Loucy (cell line): Measurements from ENCODE around the gene TLR9.

Source experiments
- H2AFZ ChIP-seq: fragments of 200-600 bp; sonication (generic); 2 replicates; pipeline ENCODE4 v1.6.0; 2016; ENCODE audit warnings: antibody characterized with exemption, mild to moderate bottlenecking, low read length, moderate library complexity
- H3F3A ChIP-seq: fragments of 200-600 bp; 2 replicates; pipeline ENCODE4 v1.6.0; 2016; ENCODE audit warnings: antibody characterized with exemption, low read depth, mild to moderate bottlenecking
- H3K27me3 ChIP-seq: fragments of 200-600 bp; sonication (generic); 2 replicates; pipeline ENCODE4 v1.6.1; 2014; ENCODE audit warnings: low read length, mild to moderate bottlenecking; ENCODE audit not compliant: insufficient read depth, poor library complexity, severe bottlenecking
- H3K36me3 ChIP-seq: fragments of 200-600 bp; sonication (generic); 2 replicates; pipeline ENCODE4 v1.6.1; 2016; ENCODE audit warnings: low read length; ENCODE audit not compliant: insufficient read depth
- H3K4me1 ChIP-seq: fragments of 200-600 bp; sonication (generic); 2 replicates; pipeline ENCODE4 v1.5.1; 2014; ENCODE audit warnings: low read length, mild to moderate bottlenecking; ENCODE audit not compliant: insufficient read depth, poor library complexity, severe bottlenecking
- H3K4me2 ChIP-seq: fragments of 200-600 bp; sonication (generic); 2 replicates; pipeline ENCODE4 v1.6.0; 2014; ENCODE audit warnings: antibody characterized with exemption, low read length, low read depth, mild to moderate bottlenecking; ENCODE audit not compliant: poor library complexity, severe bottlenecking
- H3K4me3 ChIP-seq: fragments of 200-600 bp; sonication (generic); 2 replicates; pipeline ENCODE4 v1.5.1; 2014; ENCODE audit warnings: low read length, mild to moderate bottlenecking, mixed read lengths; ENCODE audit not compliant: poor library complexity, severe bottlenecking
- H3K79me2 ChIP-seq: fragments of 200-600 bp; sonication (generic); 2 replicates; pipeline ENCODE4 v1.6.1; 2014; ENCODE audit warnings: low read length; ENCODE audit not compliant: insufficient read depth
- H3K9ac ChIP-seq: fragments of 200-600 bp; sonication (generic); 2 replicates; pipeline ENCODE4 v1.6.0; 2014; ENCODE audit warnings: mild to moderate bottlenecking, low read depth, low read length, moderate library complexity; ENCODE audit not compliant: poor library complexity, severe bottlenecking
- H3K9me2 ChIP-seq: fragments of 200-600 bp; sonication (generic); replicated peaks from 2 replicates; pipeline ENCODE4 v1.6.1; 2016; ENCODE audit warnings: low read depth, low read length, mixed read lengths
- H3K9me3 ChIP-seq: fragments of 200-600 bp; sonication (generic); 2 replicates; pipeline ENCODE4 v1.6.1; 2014; ENCODE audit warnings: mild to moderate bottlenecking, antibody characterized with exemption, low read length, low read depth; ENCODE audit not compliant: insufficient read depth
- H4K20me1 ChIP-seq: fragments of 200-600 bp; sonication (generic); 2 replicates; pipeline ENCODE4 v1.6.0; 2014; ENCODE audit warnings: antibody characterized with exemption, low read length, mild to moderate bottlenecking; ENCODE audit not compliant: insufficient read depth, poor library complexity, severe bottlenecking
- EZH2phosphoT487 ChIP-seq: fragments of 200-600 bp; IDR thresholded peaks from 2 replicates; pipeline ENCODE4 v1.6.1; 2018; ENCODE audit warnings: antibody characterized with exemption, mild to moderate bottlenecking, moderate library complexity, borderline replicate concordance
- TF ChIP-seq, protein P1 (sequence below): fragments of 200-600 bp; sonication (generic); conservative IDR thresholded peaks from 2 replicates; pipeline ENCODE4 v1.5.1; 2014; ENCODE audit warnings: mild to moderate bottlenecking, antibody characterized with exemption, low read length

The TLR9 gene

DNA sequence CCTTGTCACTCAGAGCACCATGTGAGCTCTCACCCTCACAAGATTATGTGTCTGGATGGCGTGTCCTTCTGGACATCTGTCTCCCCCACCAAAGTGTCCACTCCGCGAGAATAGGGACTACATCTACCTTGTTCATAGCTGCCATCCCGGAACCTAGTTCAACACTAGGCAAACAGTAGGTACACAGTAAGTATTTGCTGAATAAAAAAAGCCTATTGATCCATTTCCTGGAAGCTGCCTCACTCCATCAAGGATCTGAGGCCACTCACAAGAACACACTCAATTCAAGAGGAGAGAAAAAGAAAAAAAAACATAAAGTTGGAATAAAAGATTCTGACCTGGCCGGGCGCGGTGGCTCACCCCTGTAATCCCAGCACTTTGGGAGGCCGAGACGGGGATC is 38.7 kb downstream of the TLR9 start:
- H3K4me2 ChIP-seq: no peak overlapping the region
- no peaks in the 10 kb centered on the region for H4K20me1 ChIP-seq
- H3K79me2 ChIP-seq: no peaks in the 10 kb centered on the region
- H3K9me2 ChIP-seq: no peaks in the 10 kb centered on the region
- no peaks in the 10 kb centered on the region for H3K36me3 ChIP-seq
- H2AFZ ChIP-seq: no peak overlapping the region
- H3K9me3 ChIP-seq: no peaks in the 10 kb centered on the region
- no peak for TF ChIP-seq EZH2phosphoT487
- TF ChIP-seq, protein P1, sequence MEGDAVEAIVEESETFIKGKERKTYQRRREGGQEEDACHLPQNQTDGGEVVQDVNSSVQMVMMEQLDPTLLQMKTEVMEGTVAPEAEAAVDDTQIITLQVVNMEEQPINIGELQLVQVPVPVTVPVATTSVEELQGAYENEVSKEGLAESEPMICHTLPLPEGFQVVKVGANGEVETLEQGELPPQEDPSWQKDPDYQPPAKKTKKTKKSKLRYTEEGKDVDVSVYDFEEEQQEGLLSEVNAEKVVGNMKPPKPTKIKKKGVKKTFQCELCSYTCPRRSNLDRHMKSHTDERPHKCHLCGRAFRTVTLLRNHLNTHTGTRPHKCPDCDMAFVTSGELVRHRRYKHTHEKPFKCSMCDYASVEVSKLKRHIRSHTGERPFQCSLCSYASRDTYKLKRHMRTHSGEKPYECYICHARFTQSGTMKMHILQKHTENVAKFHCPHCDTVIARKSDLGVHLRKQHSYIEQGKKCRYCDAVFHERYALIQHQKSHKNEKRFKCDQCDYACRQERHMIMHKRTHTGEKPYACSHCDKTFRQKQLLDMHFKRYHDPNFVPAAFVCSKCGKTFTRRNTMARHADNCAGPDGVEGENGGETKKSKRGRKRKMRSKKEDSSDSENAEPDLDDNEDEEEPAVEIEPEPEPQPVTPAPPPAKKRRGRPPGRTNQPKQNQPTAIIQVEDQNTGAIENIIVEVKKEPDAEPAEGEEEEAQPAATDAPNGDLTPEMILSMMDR: no peak
- no peaks in the 10 kb centered on the region for H3K4me1 ChIP-seq
- no peak overlapping the region for H3K9ac ChIP-seq
- H3K4me3 ChIP-seq: no peak overlapping the region
- no peaks in the 10 kb centered on the region for H3F3A ChIP-seq
- no peaks in the 10 kb centered on the region for H3K27me3 ChIP-seq

DNA sequence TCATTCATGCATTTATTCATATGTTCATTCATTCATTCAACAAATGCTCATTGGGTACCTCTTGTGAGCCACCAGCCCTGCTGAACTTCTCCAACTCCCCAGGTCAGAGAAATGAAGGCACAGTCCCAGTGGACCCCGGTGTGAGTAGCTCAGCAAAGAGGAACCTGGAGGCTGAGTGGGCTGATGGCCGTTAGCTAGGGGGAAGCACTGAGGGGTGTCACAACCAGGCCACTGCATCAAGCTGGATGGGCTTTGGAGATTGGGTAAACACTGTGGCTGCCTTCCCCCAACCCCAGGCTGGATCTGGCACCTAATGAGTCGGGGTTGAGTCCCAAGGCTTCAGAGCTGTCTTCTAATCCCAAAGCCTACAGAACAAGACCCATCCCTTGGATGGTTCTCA is 39.6 kb downstream of the TLR9 start:
- Histone ChIP-seq H3K4me1 (no peaks in the 10 kb centered on the region), H3K4me2 (no peak overlapping the region), H3K79me2 (no peaks in the 10 kb centered on the region)

GRCh38 chr3:52185311-52185710 is 40.1 kb downstream of the TLR9 start:
- Histone ChIP-seq H3K4me3 (no peak overlapping the region), H3K79me2 (no peaks in the 10 kb centered on the region), H3K27me3 (no peaks in the 10 kb centered on the region), H3K9me2 (no peaks in the 10 kb centered on the region), H3K4me1 (no peaks in the 10 kb centered on the region), H3K36me3 (no peaks in the 10 kb centered on the region), H4K20me1 (no peaks in the 10 kb centered on the region), H3F3A (no peaks in the 10 kb centered on the region), H3K9me3 (no peaks in the 10 kb centered on the region), H3K9ac (no peak overlapping the region), H2AFZ (no peak overlapping the region), H3K4me2 (no peak overlapping the region)
- TF ChIP-seq EZH2phosphoT487: no peak
- TF ChIP-seq, protein P1: no peak

More for the DNA sequence above, 39.6 kb downstream of the TLR9 start:
- no peaks in the 10 kb centered on the region for H3K9me3 ChIP-seq
- TF ChIP-seq, protein P1: no peak
- TF ChIP-seq EZH2phosphoT487: no peak
- no peak overlapping the region for H3K9ac ChIP-seq
- H2AFZ ChIP-seq: no peak overlapping the region
- no peaks in the 10 kb centered on the region for H3K36me3 ChIP-seq
- no peaks in the 10 kb centered on the region for H4K20me1 ChIP-seq
- H3K4me3 ChIP-seq: no peak overlapping the region
- no peaks in the 10 kb centered on the region for H3K27me3 ChIP-seq
- H3K9me2 ChIP-seq: no peaks in the 10 kb centered on the region
- H3F3A ChIP-seq: no peaks in the 10 kb centered on the region
